Neural cell (in vitro differentiated cells): ENCODE measurements around the gene APOBEC3H. TPM values are rescaled to one million over a fixed set of nuclear protein-coding genes. Genes with fewer than 3 reads are reported as not detected.
"Not testable (repeated sequence)": the region's sequence is repeated elsewhere in the genome, so short reads cannot be mapped to it uniquely, and the experiment has no call there.

Experiments
- H2AFZ ChIP-seq: fragments of 200-600, 300-800 bp; sonication (generic), shearing (Covaris generic); 2 replicates; pipeline ENCODE4 v1.6.0; 2014; ENCODE audit warnings: low read depth, mild to moderate bottlenecking, antibody characterized with exemption, low read length, moderate library complexity
- H3F3A ChIP-seq: fragments of 200-600 bp; shearing (Covaris generic); 2 replicates; pipeline ENCODE4 v1.6.1; 2016; ENCODE audit warnings: mild to moderate bottlenecking, moderate library complexity, mixed read lengths, antibody characterized with exemption, low read length; ENCODE audit not compliant: insufficient read depth, poor library complexity, severe bottlenecking
- H3K27ac ChIP-seq: fragments of 200-600, 300-800 bp; sonication (generic), shearing (Covaris generic); 2 replicates; pipeline ENCODE4 v1.5.1; 2014; ENCODE audit warnings: mild to moderate bottlenecking, low read length, moderate library complexity
- H3K27me3 ChIP-seq: fragments of 300-800, 200-600 bp; sonication (generic), shearing (Covaris generic); 2 replicates; pipeline ENCODE4 v1.6.0; 2014; ENCODE audit warnings: mild to moderate bottlenecking, low read depth, low read length, moderate library complexity; ENCODE audit not compliant: insufficient read depth
- H3K36me3 ChIP-seq: fragments of 300-800, 200-600 bp; sonication (generic), shearing (Covaris generic); 2 replicates; pipeline ENCODE4 v1.5.1; 2014; ENCODE audit warnings: mild to moderate bottlenecking, antibody characterized with exemption, low read length, moderate library complexity; ENCODE audit not compliant: insufficient read depth
- H3K4me2 ChIP-seq: fragments of 300-800, 200-600 bp; sonication (generic), shearing (Covaris generic); 2 replicates; pipeline ENCODE4 v1.6.0; 2014; ENCODE audit warnings: mild to moderate bottlenecking, low read length
- H3K4me3 ChIP-seq: fragments of 300-800, 200-600 bp; sonication (generic), shearing (Covaris generic); 2 replicates; pipeline ENCODE4 v1.5.1; 2014; ENCODE audit warnings: mild to moderate bottlenecking, low read length, moderate library complexity
- H3K79me2 ChIP-seq: fragments of 200-600 bp; shearing (Covaris generic); replicated peaks from 2 replicates; pipeline ENCODE4 v1.6.0; 2014; ENCODE audit warnings: mild to moderate bottlenecking, low read length, moderate library complexity; ENCODE audit not compliant: insufficient read depth
- H3K9ac ChIP-seq: fragments of 300-800, 200-600 bp; sonication (generic), shearing (Covaris generic); 2 replicates; pipeline ENCODE4 v1.6.1; 2016; ENCODE audit warnings: mild to moderate bottlenecking, low read length, mixed read lengths
- H3K9me2 ChIP-seq: fragments of 200-600 bp; shearing (Covaris generic); 2 replicates; pipeline ENCODE4 v1.6.1; 2016; ENCODE audit warnings: mild to moderate bottlenecking, low read length, mixed read lengths; ENCODE audit not compliant: insufficient read depth
- H3K9me3 ChIP-seq: fragments of 200-600, 300-800 bp; sonication (generic), shearing (Covaris generic); 2 replicates; pipeline ENCODE4 v1.6.1; 2016; ENCODE audit warnings: mild to moderate bottlenecking, mixed run types, low read length, moderate library complexity, mixed read lengths
- H4K20me1 ChIP-seq: fragments of 200-600 bp; shearing (Covaris generic); 2 replicates; pipeline ENCODE4 v1.6.1; 2016; ENCODE audit warnings: mild to moderate bottlenecking, mixed run types; ENCODE audit not compliant: insufficient read depth
- CTCF ChIP-seq: fragments of 450-650 bp; IDR thresholded peaks from 2 replicates; pipeline ENCODE4 v1.5.1; 2014; ENCODE audit warnings: antibody characterized with exemption, mild to moderate bottlenecking, moderate library complexity; ENCODE audit not compliant: poor library complexity, severe bottlenecking
- EP300 ChIP-seq: fragments of 450-650 bp; conservative IDR thresholded peaks from 2 replicates; pipeline ENCODE4 v1.6.1; 2014; ENCODE audit warnings: antibody characterized with exemption, mild to moderate bottlenecking, moderate library complexity; ENCODE audit not compliant: poor library complexity, severe bottlenecking
- EZH2 ChIP-seq: fragments of 200-600, 300-800 bp; shearing (Covaris generic), sonication (generic); IDR thresholded peaks from 2 replicates; pipeline ENCODE4 v1.6.1; 2014; ENCODE audit warnings: antibody characterized with exemption, low read length, borderline replicate concordance, mild to moderate bottlenecking; ENCODE audit not compliant: insufficient read depth, poor library complexity, severe bottlenecking
- MXI1 ChIP-seq: fragments of 450-650 bp; conservative IDR thresholded peaks from 2 replicates; pipeline ENCODE4 v1.6.1; 2014; ENCODE audit warnings: antibody characterized with exemption, mild to moderate bottlenecking; ENCODE audit not compliant: poor library complexity, severe bottlenecking
- POLR2AphosphoS5 ChIP-seq: IDR thresholded peaks from 2 replicates; pipeline ENCODE4 v1.6.1; 2012
- RAD21 ChIP-seq: fragments of 450-650 bp; conservative IDR thresholded peaks from 2 replicates; pipeline ENCODE4 v1.6.1; 2014; ENCODE audit warnings: antibody characterized with exemption, mild to moderate bottlenecking, moderate library complexity
- REST ChIP-seq: IDR thresholded peaks from 2 replicates; pipeline ENCODE4 v1.6.1; 2012; ENCODE audit warnings: borderline replicate concordance
- SMC3 ChIP-seq: fragments of 450-650 bp; conservative IDR thresholded peaks from 2 replicates; pipeline ENCODE4 v1.6.1; 2014; ENCODE audit warnings: antibody characterized with exemption, mild to moderate bottlenecking, moderate library complexity; ENCODE audit not compliant: poor library complexity
- TAF1 ChIP-seq: IDR thresholded peaks from 2 replicates; pipeline ENCODE4 v1.6.1; 2012; ENCODE audit warnings: low read depth
- polyA minus RNA-seq: library from RNA; depleted of rRNA, polyadenylated mRNA; stranded (reverse); fragments of >200 nt; gene quantifications from 2 replicates; pipeline ENCODE4 v1.2.3, GENCODE V29; 2014
- polyA plus RNA-seq: library from polyadenylated mRNA; depleted of rRNA; stranded (reverse); fragments of >200 nt; gene quantifications from 2 replicates; pipeline ENCODE4 v1.2.3, GENCODE V29; 2014

APOBEC3H gene
- polyA plus RNA-seq (not detected in 2 replicates), polyA minus RNA-seq (not detected in 2 replicates)

- Histone ChIP-seq H2AFZ (no peak within 1 kb of the TSS), H3K27me3 (no peaks in the 10 kb centered on the region), H3K4me2 (no peak within 1 kb of the TSS), H3K9me2 (no peaks in the 10 kb centered on the region), H3K4me3 (no peak within 1 kb of the TSS), H3F3A (no peaks in the 10 kb centered on the region), H3K9me3 (no peaks in the 10 kb centered on the region), H3K36me3 (no peaks in the 10 kb centered on the region), H4K20me1 (no peaks in the 10 kb centered on the region), H3K9ac (no peak within 1 kb of the TSS), H3K27ac (no peak within 1 kb of the TSS), H3K79me2 (no peaks in the 10 kb centered on the region)
- TF ChIP-seq REST (no peak), TAF1 (no peak), CTCF (no peak), RAD21 (no peak), POLR2AphosphoS5 (no peak), EP300 (no peak), SMC3 (no peak), EZH2 (no peak), MXI1 (no peak)
Measured at GRCh38 chr22:39097098-39098020, at the start of gene APOBEC3H. Gene APOBEC3H, plus strand, starts transcription at chr22:39097244. Its CDS starts 3,035 bp downstream, at chr22:39100279.

GRCh38 chr22:39049486-39049885, 47.6 kb upstream of the APOBEC3H start:
- H2AFZ ChIP-seq, H3K79me2 ChIP-seq, H3K4me2 ChIP-seq, H3K4me3 ChIP-seq, H3K36me3 ChIP-seq, H3K9ac ChIP-seq, H3K9me2 ChIP-seq, H3K27me3 ChIP-seq, H4K20me1 ChIP-seq, H3K9me3 ChIP-seq, H3F3A ChIP-seq, H3K27ac ChIP-seq: not testable (repeated sequence)

GRCh38 chr22:39051844-39052495, 45.1 kb upstream of the APOBEC3H start:
- not testable (repeated sequence) for H3K9me2 ChIP-seq, H3K4me2 ChIP-seq, H3K9ac ChIP-seq, H3K79me2 ChIP-seq, H4K20me1 ChIP-seq, H3K27me3 ChIP-seq, H3K9me3 ChIP-seq, H2AFZ ChIP-seq, H3F3A ChIP-seq, H3K4me3 ChIP-seq, H3K36me3 ChIP-seq, H3K27ac ChIP-seq
